ENCODE data around the gene MSMO1.

GRCh38 chr4:165328101-165328425, 594 bp downstream of the MSMO1 start:
- TF ChIP-seq MXI1 (IDR thresholded peaks at IDR 0.05; ENCODE audit: low read depth, low read length) (no peak), TAF1 (IDR thresholded peaks at IDR 0.05; ENCODE audit: borderline replicate concordance, low read depth, low read length) (no peak), CTCF (IDR thresholded peaks at IDR 0.05) (no peak), JUND (IDR thresholded peaks at IDR 0.05) (no peak)

Data from SK-N-SH (cell line).